ENCODE measurements around the gene DUSP22.
"Not testable (repeated sequence)": the region's sequence is repeated elsewhere in the genome, so short reads cannot be mapped to it uniquely, and the experiment has no call there.

Gene DUSP22

GRCh38 chr6:279341-280029, 12.8 kb upstream of the DUSP22 start:
- DNase-seq (ENCODE audit: low read depth in 2 of 2): no peak

GRCh38 chr6:280775-281468, 11.4 kb upstream of the DUSP22 start:
- no peak for DNase-seq (ENCODE audit: low read depth in 2 of 2)

- DNase-seq (ENCODE audit: low read depth in 2 of 2): no peak
Observed at GRCh38 chr6:281469-282103, 10.7 kb upstream of the DUSP22 start.

- DNase-seq (ENCODE audit: low read depth in 2 of 2): no peak
Observed at GRCh38 chr6:282177-282866, 10.0 kb upstream of the DUSP22 start.

GRCh38 chr6:282867-283416, 9.3 kb upstream of the DUSP22 start:
- no peak for DNase-seq (ENCODE audit: low read depth in 2 of 2)

GRCh38 chr6:284486-284885, 7.8 kb upstream of the DUSP22 start:
- DNase-seq (ENCODE audit: low read depth in 2 of 2): no peak

GRCh38 chr6:285030-285771, 7.1 kb upstream of the DUSP22 start:
- no peak for DNase-seq (ENCODE audit: low read depth in 2 of 2)

GRCh38 chr6:285902-286301, 6.4 kb upstream of the DUSP22 start:
- DNase-seq (ENCODE audit: low read depth in 2 of 2): not testable (repeated sequence)

- no peak for DNase-seq (ENCODE audit: low read depth in 2 of 2)
Observed at GRCh38 chr6:286681-287488, 5.4 kb upstream of the DUSP22 start.

GRCh38 chr6:287489-287860, 4.8 kb upstream of the DUSP22 start:
- no peak for DNase-seq (ENCODE audit: low read depth in 2 of 2)

GRCh38 chr6:288866-289265, 3.4 kb upstream of the DUSP22 start:
- DNase-seq (ENCODE audit: low read depth in 2 of 2): no peak

- no peak for DNase-seq (ENCODE audit: low read depth in 2 of 2)
Observed at GRCh38 chr6:290111-290922, 2.0 kb upstream of the DUSP22 start.

- DNase-seq (ENCODE audit: low read depth in 2 of 2): no peak
Observed at GRCh38 chr6:291204-291696, 1.0 kb upstream of the DUSP22 start.

- peak; percentile 72 to 81 for DNase-seq (ENCODE audit: low read depth in 2 of 2)
Observed at GRCh38 chr6:292506-293192, 362 bp downstream of the DUSP22 start.

- DNase-seq (ENCODE audit: low read depth in 2 of 2): peak; percentile 30 to 36
Observed at GRCh38 chr6:293193-294174, 1.2 kb downstream of the DUSP22 start.

GRCh38 chr6:294656-295565, 2.6 kb downstream of the DUSP22 start:
- DNase-seq (ENCODE audit: low read depth in 2 of 2): no peak

All from stimulated activated CD8-positive, alpha-beta memory T cell treated with anti-CD3 and anti-CD28 coated beads, Interleukin-15, amount 100 ng/mL, for 48 hours (primary cell).